ENCODE data around the gene NXPE1. TPM values are rescaled to one million over a fixed set of nuclear protein-coding genes. Genes with fewer than 3 reads are reported as not detected.

Gene NXPE1
- total and polyA plus RNA-seq, 2 experiments from 2014 or later: not detected

DNA sequence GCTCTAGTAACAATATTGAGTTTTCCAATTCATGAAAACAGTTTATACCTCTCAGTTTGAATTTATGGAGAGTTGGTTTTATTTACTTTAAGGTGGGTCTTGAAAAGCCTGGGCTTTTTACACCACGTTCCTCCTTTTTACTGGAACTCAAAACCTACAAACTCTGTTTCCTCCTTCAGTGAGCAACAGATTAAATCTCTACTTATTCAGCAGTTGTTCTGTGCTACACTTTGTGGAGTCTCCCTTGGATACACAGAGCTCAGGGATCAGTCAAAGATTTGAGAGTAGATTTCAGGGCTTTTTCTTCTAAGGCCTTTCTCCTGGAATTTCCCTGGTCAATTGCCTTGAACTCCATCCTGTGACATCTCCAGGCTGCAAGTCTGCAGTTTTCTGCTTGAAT lies 3.5 kb downstream of the NXPE1 start:
- Histone ChIP-seq H3K4me1 (ENCODE audit: insufficient read depth) (no peaks in the 10 kb centered on the region), H3K27ac (ENCODE audit: low read depth) (no peak overlapping the region), H3K79me2 (replicated peaks; ENCODE audit: insufficient read depth) (no peaks in the 10 kb centered on the region), H3K4me2 (no peak overlapping the region), H3K4me3 (no peak overlapping the region), H3K27me3 (ENCODE audit: insufficient read depth) (no peaks in the 10 kb centered on the region), H3F3A (replicated peaks; ENCODE audit: low read depth) (no peaks in the 10 kb centered on the region), H3K36me3 (ENCODE audit: insufficient read depth) (no peaks in the 10 kb centered on the region), H2AFZ (peak overlapping the region; percentile 45; the same call in 1 of the 2 replicates), H4K20me1 (replicated peaks; ENCODE audit: insufficient read depth) (no peaks in the 10 kb centered on the region), H3K9me2 (ENCODE audit: insufficient read depth) (peaks cover 4% of the 10 kb centered on the region)
- no peaks in the 10 kb centered on the region for H3K9me3 Mint-ChIP-seq
- H3K27ac Mint-ChIP-seq: no peak overlapping the region
- no peaks in the 10 kb centered on the region for H3K36me3 Mint-ChIP-seq (ENCODE audit: low read depth)
- DNase-seq (ENCODE audit: low spot score) (no peak), ATAC-seq (no peak)
- peaks cover 3% of the 10 kb centered on the region for H3K27me3 Mint-ChIP-seq (ENCODE audit: insufficient read depth, low read depth, poor library complexity)
- peaks cover 14% of the 10 kb centered on the region for H3K4me1 Mint-ChIP-seq
- TF ChIP-seq STAT1 (IDR thresholded peaks at IDR 0.05; ENCODE audit: unreplicated experiment) (no peak), ZNF462 (CRISPR knock-in tag; IDR thresholded peaks at IDR 0.05) (no peak), CTCF (conservative IDR thresholded peaks at IDR 0.05; ENCODE audit: low read depth in 2 of 2) (no peak), JUNB (IDR thresholded peaks at IDR 0.05; ENCODE audit: unreplicated experiment) (no peak), NANOG (IDR thresholded peaks at IDR 0.05; ENCODE audit: borderline replicate concordance) (no peak), EZH2 (IDR thresholded peaks at IDR 0.05; ENCODE audit: low read depth, unreplicated experiment) (no peak), POLR2AphosphoS5 (IDR thresholded peaks at IDR 0.05; ENCODE audit: low read depth) (no peak), ZNF331 (CRISPR knock-in tag; IDR thresholded peaks at IDR 0.05; ENCODE audit: low read depth) (no peak), EZH2phosphoT487 (IDR thresholded peaks at IDR 0.05; ENCODE audit: unreplicated experiment) (no peak), CREB1 (CRISPR knock-in tag; IDR thresholded peaks at IDR 0.05; ENCODE audit: low read depth) (no peak), ZNF114 (CRISPR knock-in tag; IDR thresholded peaks at IDR 0.05) (no peak)
- TF ChIP-seq, protein P1, sequence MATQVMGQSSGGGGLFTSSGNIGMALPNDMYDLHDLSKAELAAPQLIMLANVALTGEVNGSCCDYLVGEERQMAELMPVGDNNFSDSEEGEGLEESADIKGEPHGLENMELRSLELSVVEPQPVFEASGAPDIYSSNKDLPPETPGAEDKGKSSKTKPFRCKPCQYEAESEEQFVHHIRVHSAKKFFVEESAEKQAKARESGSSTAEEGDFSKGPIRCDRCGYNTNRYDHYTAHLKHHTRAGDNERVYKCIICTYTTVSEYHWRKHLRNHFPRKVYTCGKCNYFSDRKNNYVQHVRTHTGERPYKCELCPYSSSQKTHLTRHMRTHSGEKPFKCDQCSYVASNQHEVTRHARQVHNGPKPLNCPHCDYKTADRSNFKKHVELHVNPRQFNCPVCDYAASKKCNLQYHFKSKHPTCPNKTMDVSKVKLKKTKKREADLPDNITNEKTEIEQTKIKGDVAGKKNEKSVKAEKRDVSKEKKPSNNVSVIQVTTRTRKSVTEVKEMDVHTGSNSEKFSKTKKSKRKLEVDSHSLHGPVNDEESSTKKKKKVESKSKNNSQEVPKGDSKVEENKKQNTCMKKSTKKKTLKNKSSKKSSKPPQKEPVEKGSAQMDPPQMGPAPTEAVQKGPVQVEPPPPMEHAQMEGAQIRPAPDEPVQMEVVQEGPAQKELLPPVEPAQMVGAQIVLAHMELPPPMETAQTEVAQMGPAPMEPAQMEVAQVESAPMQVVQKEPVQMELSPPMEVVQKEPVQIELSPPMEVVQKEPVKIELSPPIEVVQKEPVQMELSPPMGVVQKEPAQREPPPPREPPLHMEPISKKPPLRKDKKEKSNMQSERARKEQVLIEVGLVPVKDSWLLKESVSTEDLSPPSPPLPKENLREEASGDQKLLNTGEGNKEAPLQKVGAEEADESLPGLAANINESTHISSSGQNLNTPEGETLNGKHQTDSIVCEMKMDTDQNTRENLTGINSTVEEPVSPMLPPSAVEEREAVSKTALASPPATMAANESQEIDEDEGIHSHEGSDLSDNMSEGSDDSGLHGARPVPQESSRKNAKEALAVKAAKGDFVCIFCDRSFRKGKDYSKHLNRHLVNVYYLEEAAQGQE (IDR thresholded peaks at IDR 0.05; ENCODE audit: unreplicated experiment): no peak
- TF ChIP-seq, protein P2, sequence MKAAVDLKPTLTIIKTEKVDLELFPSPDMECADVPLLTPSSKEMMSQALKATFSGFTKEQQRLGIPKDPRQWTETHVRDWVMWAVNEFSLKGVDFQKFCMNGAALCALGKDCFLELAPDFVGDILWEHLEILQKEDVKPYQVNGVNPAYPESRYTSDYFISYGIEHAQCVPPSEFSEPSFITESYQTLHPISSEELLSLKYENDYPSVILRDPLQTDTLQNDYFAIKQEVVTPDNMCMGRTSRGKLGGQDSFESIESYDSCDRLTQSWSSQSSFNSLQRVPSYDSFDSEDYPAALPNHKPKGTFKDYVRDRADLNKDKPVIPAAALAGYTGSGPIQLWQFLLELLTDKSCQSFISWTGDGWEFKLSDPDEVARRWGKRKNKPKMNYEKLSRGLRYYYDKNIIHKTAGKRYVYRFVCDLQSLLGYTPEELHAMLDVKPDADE (IDR thresholded peaks at IDR 0.05): no peak
- H3K4me3 Mint-ChIP-seq: no peak overlapping the region

All from GM23338 (cell line).